ENCODE results near the gene CLEC17A. TPM values are rescaled to one million over a fixed set of nuclear protein-coding genes. Genes with fewer than 3 reads are reported as not detected.
A peak's percentile ranks its signal among the peaks of the same experiment; 100 is the strongest.

CLEC17A gene
- total and polyA plus RNA-seq, 2 donors (not counting 1 experiment from before 2014, with no cell fraction given): 121 to 163 TPM

- no peaks in the 10 kb centered on the region for H3K27me3 Mint-ChIP-seq
- Histone ChIP-seq H3K27ac (ENCODE audit: low read length in 2 of 2) (peak overlapping the region; percentile 91 to 92), H2AFZ (ENCODE audit: insufficient read depth, low read depth, low read length, poor library complexity, severe bottlenecking) (no peak overlapping the region), H3K79me2 (ENCODE audit: control insufficient read depth, insufficient read depth, low read length) (peaks cover 22% of the 10 kb centered on the region), H3K9ac (ENCODE audit: low read length) (peak overlapping the region; percentile 38), H3K27me3 (replicated peaks in 1 of 4; ENCODE audit: control extremely low read depth in 1 of 4, control insufficient read depth in 3 of 4, insufficient read depth in 4 of 4, low read length in 3 of 4) (no peaks in the 10 kb centered on the region), H3K4me1 (ENCODE audit: control insufficient read depth in 2 of 2, insufficient read depth in 2 of 2, low read length in 2 of 2) (peaks cover 53 to 64% of the 10 kb centered on the region in 2 donors), H3K36me3 (replicated peaks in 1 of 2; ENCODE audit: control extremely low read depth in 1 of 2, control insufficient read depth in 1 of 2, extremely low read depth in 1 of 2, insufficient read depth in 2 of 2, low read length in 1 of 2) (peaks cover 4 to 33% of the 10 kb centered on the region in 2 experiments), H4K20me1 (ENCODE audit: control insufficient read depth, insufficient read depth, low read length, poor library complexity, severe bottlenecking) (no peaks in the 10 kb centered on the region), H3K9me3 (ENCODE audit: control extremely low read depth in 1 of 3, control insufficient read depth in 2 of 3, insufficient read depth in 1 of 3, low read length in 2 of 3) (peaks cover 0 to 10% (median 3%) of the 10 kb centered on the region in 3 donors), H3K4me3 (ENCODE audit: control extremely low read depth in 1 of 5, extremely low read depth in 1 of 5, insufficient read depth in 1 of 5, low read depth in 2 of 5, low read length in 4 of 5) (peak overlapping the region in 1 of 5 experiments; percentile 38), H3K4me2 (replicated peaks; ENCODE audit: low read depth, low read length, poor library complexity, severe bottlenecking) (peak overlapping the region; percentile 70)
- ATAC-seq (ENCODE audit: low read depth): peak; percentile 88
- CTCF ChIA-PET: interaction anchor here (1.0 to 6.6 kb wide), 7 partner anchors 10 to 76 kb away, joined by 3 to 54 read pairs (median 7); partner anchors contain the start of genes NDUFB7 and ZNF333
- H3K4me3 Mint-ChIP-seq: peak overlapping the region; percentile 89
- POLR2A ChIA-PET: interaction anchor here (0.7 to 1.6 kb wide), 7 partner anchors 10 to 62 kb away, joined by 3 to 19 read pairs (median 3); partner anchors contain the start of gene NDUFB7
- peaks cover 49% of the 10 kb centered on the region for H3K4me1 Mint-ChIP-seq
- DNase-seq: peak; percentile 91
- H3K27ac Mint-ChIP-seq: peak overlapping the region; percentile 99
- no CpG with 5 or more reads among the region's 4 CpGs for WGBS (ENCODE audit: insufficient coverage)
- no peaks in the 10 kb centered on the region for H3K9me3 Mint-ChIP-seq (ENCODE audit: insufficient read depth)
- TF ChIP-seq CTCF (IDR thresholded peaks at IDR 0.05) (peak; percentile 25), EZH2 (IDR thresholded peaks at IDR 0.05; ENCODE audit: borderline replicate concordance, insufficient read depth, low read depth, low read length, poor library complexity, severe bottlenecking) (no peak)
- intact Hi-C loops (cut with micrococcal nuclease): loop anchor here (1.0 kb wide), 4 partner anchors 10 to 72 kb away; partner anchors contain the start of gene CLEC17A
These were observed 31.2 kb downstream of the CLEC17A start for GRCh38 chr19:14614099-14614412.

- POLR2A ChIA-PET: interaction anchor here (0.7 to 1.4 kb wide), 2 partner anchors 32 to 54 kb away, joined by 5 read pairs; no protein-coding TSS in a partner anchor
- H3K4me3 Mint-ChIP-seq: no peak overlapping the region
- no peak overlapping the region for H2AFZ ChIP-seq (ENCODE audit: insufficient read depth, low read depth, low read length, poor library complexity, severe bottlenecking)
- H3K9me3 ChIP-seq (ENCODE audit: control extremely low read depth in 1 of 3, control insufficient read depth in 2 of 3, insufficient read depth in 1 of 3, low read length in 2 of 3): peaks cover 8 to 14% (median 10%) of the 10 kb centered on the region in 3 donors
- no peak for DNase-seq
- H4K20me1 ChIP-seq (ENCODE audit: control insufficient read depth, insufficient read depth, low read length, poor library complexity, severe bottlenecking): no peaks in the 10 kb centered on the region
- intact Hi-C loops (cut with micrococcal nuclease): no loop called here
- CTCF ChIA-PET: interaction anchor here (0.7 to 5.6 kb wide), 6 partner anchors 8 to 570 kb away, joined by 3 to 54 read pairs (median 4); partner anchors contain the start of gene NDUFB7
- no peak overlapping the region for H3K9ac ChIP-seq (ENCODE audit: low read length)
- peaks cover 9 to 22% of the 10 kb centered on the region in 2 experiments for H3K36me3 ChIP-seq (replicated peaks in 1 of 2; ENCODE audit: control extremely low read depth in 1 of 2, control insufficient read depth in 1 of 2, extremely low read depth in 1 of 2, insufficient read depth in 2 of 2, low read length in 1 of 2)
- no peak for TF ChIP-seq EZH2 (IDR thresholded peaks at IDR 0.05; ENCODE audit: borderline replicate concordance, insufficient read depth, low read depth, low read length, poor library complexity, severe bottlenecking)
- TF ChIP-seq CTCF (IDR thresholded peaks at IDR 0.05): no peak
- H3K27me3 ChIP-seq (replicated peaks in 1 of 4; ENCODE audit: control extremely low read depth in 1 of 4, control insufficient read depth in 3 of 4, insufficient read depth in 4 of 4, low read length in 3 of 4): no peaks in the 10 kb centered on the region
- H3K4me2 ChIP-seq (replicated peaks; ENCODE audit: low read depth, low read length, poor library complexity, severe bottlenecking): no peak overlapping the region
- peaks cover 47 to 55% of the 10 kb centered on the region in 2 donors for H3K4me1 ChIP-seq (ENCODE audit: control insufficient read depth in 2 of 2, insufficient read depth in 2 of 2, low read length in 2 of 2)
- H3K27ac ChIP-seq (ENCODE audit: low read length in 2 of 2): peak overlapping the region; percentile 31 to 92
- no peak for ATAC-seq (ENCODE audit: low read depth)
- peaks cover 10% of the 10 kb centered on the region for H3K9me3 Mint-ChIP-seq (ENCODE audit: insufficient read depth)
- H3K27ac Mint-ChIP-seq: no peak overlapping the region
- WGBS (ENCODE audit: insufficient coverage): 75% methylated on average over 2 of the region's 8 CpGs
- no peaks in the 10 kb centered on the region for H3K27me3 Mint-ChIP-seq
- H3K79me2 ChIP-seq (ENCODE audit: control insufficient read depth, insufficient read depth, low read length): peaks cover 8% of the 10 kb centered on the region
- peaks cover 41% of the 10 kb centered on the region for H3K4me1 Mint-ChIP-seq
- H3K4me3 ChIP-seq (ENCODE audit: control extremely low read depth in 1 of 5, extremely low read depth in 1 of 5, insufficient read depth in 1 of 5, low read depth in 2 of 5, low read length in 4 of 5): no peak overlapping the region
These were observed 32.7 kb downstream of the CLEC17A start for GRCh38 chr19:14615623-14616022.

All from B cell (primary cell).